ENCODE results near the gene TREX2.

TREX2 gene

DNA sequence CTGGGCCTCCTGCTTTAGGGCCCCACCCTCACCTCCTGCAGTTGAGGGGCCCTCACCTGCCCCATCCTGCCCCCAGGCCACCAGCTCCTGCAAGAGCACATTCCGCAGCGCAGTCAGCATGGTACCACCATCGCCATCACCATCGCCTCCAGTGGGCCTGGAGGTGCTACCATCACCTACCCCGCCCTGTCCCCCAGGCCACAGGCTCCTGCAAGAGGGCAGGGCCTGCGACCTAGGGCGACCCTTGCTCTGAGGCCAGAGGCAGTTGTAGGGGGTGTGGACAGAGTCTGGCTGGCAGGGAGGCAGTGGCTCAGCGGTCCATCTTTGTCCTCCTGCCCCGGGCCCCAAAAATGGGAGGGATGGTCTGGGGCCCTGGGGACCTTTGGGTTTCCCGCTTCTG lies 28.4 kb upstream of the TREX2 start:
- Histone ChIP-seq H3K27me3 (ENCODE audit: control insufficient read depth, insufficient read depth, low read length) (peaks cover 10% of the 10 kb centered on the region), H3K9ac (ENCODE audit: low read depth, low read length) (no peak overlapping the region), H3K36me3 (ENCODE audit: control insufficient read depth, insufficient read depth, low read length) (peaks cover 3% of the 10 kb centered on the region), H3K9me3 (ENCODE audit: control insufficient read depth, insufficient read depth, low read length) (peaks cover 5% of the 10 kb centered on the region), H3K4me1 (ENCODE audit: control insufficient read depth, insufficient read depth, low read length) (peaks cover 4% of the 10 kb centered on the region), H3K4me3 (ENCODE audit: low read depth, low read length) (no peak overlapping the region)

DNA sequence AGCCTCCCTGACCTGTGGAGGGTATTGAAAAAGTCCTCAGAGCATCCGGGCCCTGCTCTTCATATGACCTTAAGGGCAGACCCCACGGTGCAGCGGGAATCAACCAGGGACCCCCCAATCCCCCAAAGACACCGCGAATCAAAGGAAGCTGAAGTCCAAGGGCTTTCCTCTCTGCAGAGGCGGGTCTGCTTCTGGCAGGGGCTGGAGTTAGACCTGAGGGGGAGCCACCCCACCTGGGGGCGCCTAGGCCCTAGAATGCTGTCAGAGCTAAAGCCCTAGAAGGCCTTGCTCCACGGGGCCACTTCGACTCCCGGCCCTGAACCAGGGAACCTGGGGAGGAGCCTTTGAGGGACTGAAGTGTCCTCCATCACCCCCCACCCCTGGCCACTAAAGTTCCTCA lies 27.3 kb upstream of the TREX2 start:
- Histone ChIP-seq H3K9me3 (ENCODE audit: control insufficient read depth, insufficient read depth, low read length) (peaks cover 5% of the 10 kb centered on the region), H3K9ac (ENCODE audit: low read depth, low read length) (no peak overlapping the region), H3K4me1 (ENCODE audit: control insufficient read depth, insufficient read depth, low read length) (peaks cover 4% of the 10 kb centered on the region), H3K27me3 (ENCODE audit: control insufficient read depth, insufficient read depth, low read length) (peaks cover 10% of the 10 kb centered on the region), H3K36me3 (ENCODE audit: control insufficient read depth, insufficient read depth, low read length) (peaks cover 10% of the 10 kb centered on the region), H3K4me3 (ENCODE audit: low read depth, low read length) (no peak overlapping the region)

DNA sequence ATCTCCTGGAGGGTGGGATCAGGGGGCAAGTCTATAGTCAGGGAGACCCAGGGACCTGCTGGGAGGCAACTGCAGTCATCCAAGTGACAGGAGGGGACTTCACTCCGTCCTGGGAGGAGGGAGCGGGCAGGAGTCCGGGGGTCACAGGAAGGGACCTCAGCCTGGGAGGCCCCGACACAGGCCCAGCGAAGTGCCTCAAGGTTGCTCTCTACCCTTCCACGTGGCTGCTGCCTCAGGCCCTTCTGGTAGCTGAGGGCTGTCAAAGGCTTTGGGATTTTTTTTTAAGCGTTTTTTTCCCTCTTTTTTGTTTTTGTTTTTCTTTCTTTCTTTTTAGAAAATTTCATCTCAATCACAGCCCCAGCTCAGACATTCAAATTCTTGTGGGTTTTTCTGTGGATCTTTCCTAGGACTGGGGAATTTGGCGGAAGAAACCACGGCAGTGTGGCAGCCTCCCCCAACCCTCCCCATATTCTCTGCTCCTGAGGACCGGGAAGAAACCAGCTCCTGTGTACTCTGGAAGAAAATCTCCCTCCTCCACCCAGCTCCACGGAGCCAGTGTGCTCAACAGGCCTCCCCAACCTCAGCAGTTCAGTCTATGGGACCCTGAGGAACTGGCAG lies 25.9 kb upstream of the TREX2 start:
- no peak overlapping the region for H3K4me3 ChIP-seq (ENCODE audit: low read depth, low read length)
- no peak overlapping the region for H3K9ac ChIP-seq (ENCODE audit: low read depth, low read length)
- H3K36me3 ChIP-seq (ENCODE audit: control insufficient read depth, insufficient read depth, low read length), result peaks cover 18% of the 10 kb centered on the region
- H3K9me3 ChIP-seq (ENCODE audit: control insufficient read depth, insufficient read depth, low read length), result no peaks in the 10 kb centered on the region
- H3K4me1 ChIP-seq (ENCODE audit: control insufficient read depth, insufficient read depth, low read length), result no peaks in the 10 kb centered on the region
- H3K27me3 ChIP-seq (ENCODE audit: control insufficient read depth, insufficient read depth, low read length), result peaks cover 10% of the 10 kb centered on the region

DNA sequence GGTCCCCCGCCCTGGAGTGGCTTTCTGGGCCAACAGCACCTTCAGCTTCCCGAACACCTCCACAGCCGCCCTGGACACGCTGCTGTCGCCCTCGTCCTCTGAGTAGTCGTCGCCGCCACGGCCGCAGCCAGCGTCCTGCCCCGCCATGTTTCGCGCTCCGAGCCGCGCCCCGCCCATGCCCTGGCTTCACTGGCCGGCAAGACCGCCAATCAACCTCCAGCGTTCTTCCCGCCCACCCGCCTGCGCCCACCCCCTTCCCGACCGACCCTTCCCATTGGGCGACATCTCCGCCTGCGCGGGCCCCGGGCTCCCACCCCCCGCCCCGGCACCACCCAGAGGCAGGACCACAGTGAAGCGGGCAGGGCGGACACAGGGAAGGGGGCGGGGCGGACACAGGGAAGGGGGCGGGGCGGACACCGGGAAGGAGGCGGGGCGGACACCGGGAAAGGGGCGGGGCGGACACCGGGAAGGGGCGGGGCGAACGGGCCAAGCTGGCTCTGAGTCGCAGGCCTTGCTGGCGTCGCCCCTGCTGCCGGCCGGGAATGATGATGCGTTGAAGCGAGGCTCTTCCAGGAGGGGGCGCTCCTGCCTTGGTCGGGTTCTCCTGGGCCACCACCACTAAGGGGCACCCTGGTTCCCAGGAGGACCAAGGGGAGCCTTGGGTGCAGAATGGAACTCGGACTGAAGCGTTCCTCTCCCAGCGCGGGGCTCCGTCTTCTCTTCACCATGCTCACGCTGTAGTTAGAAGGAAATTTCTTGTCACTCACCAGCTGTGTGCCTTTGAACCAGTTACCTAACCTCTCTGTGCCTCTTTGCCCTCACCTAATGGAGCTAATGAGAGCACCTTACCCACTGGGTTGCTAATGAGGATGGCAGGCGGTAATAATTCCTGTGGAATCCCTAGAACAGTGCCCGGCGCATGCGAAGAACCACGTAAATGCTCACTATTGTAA lies 24.8 kb upstream of the TREX2 start, which contains the start of gene HAUS7:
TSS of gene HAUS7 (minus strand) at position 166 of the 953 bp plus-strand sequence. CDS start at position 147, 19 bp downstream.
- H3K27me3 ChIP-seq (ENCODE audit: control insufficient read depth, insufficient read depth, low read length), result peaks cover 5% of the 10 kb centered on the region
- H3K4me1 ChIP-seq (ENCODE audit: control insufficient read depth, insufficient read depth, low read length), result no peaks in the 10 kb centered on the region
- peak within 1 kb of the TSS; percentile 71 for H3K4me3 ChIP-seq (ENCODE audit: low read depth, low read length)
- H3K9ac ChIP-seq (ENCODE audit: low read depth, low read length), result peak within 1 kb of the TSS; percentile 54
- no peaks in the 10 kb centered on the region for H3K9me3 ChIP-seq (ENCODE audit: control insufficient read depth, insufficient read depth, low read length)
- peaks cover 18% of the 10 kb centered on the region for H3K36me3 ChIP-seq (ENCODE audit: control insufficient read depth, insufficient read depth, low read length)

DNA sequence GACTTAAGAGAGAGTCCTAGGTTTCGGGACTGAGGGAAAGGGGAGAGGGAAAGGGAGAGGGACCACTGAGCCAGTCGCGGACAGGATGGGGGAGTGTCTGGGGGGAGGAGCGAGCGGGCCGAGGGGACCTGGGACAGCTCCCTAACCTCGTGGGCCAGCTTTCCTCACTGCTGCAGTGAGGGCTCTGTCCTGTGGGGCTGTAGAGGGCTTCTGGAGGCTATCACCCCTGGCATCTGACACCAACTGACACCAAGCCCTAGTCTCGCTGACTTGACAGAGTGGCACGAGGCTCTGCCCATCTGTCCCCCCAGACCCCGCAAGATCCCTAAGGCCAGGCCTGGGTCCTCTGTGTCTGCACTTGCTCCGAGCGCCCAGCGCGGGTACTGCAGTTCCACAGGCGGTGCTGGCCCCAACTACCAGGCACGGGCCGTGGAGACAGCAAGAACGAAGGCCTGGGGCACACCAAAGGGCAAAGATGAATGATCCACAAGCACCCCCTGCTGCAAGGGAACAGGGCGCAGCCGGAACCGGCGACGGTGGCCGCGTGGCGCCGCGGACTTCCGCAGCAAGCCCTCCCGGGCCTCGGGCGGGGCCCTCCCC lies 24.1 kb upstream of the TREX2 start:
- H3K4me1 ChIP-seq (ENCODE audit: control insufficient read depth, insufficient read depth, low read length), result no peaks in the 10 kb centered on the region
- peak overlapping the region; percentile 54 for H3K9ac ChIP-seq (ENCODE audit: low read depth, low read length)
- H3K4me3 ChIP-seq (ENCODE audit: low read depth, low read length), result peak overlapping the region; percentile 71
- no peaks in the 10 kb centered on the region for H3K9me3 ChIP-seq (ENCODE audit: control insufficient read depth, insufficient read depth, low read length)
- H3K36me3 ChIP-seq (ENCODE audit: control insufficient read depth, insufficient read depth, low read length), result peaks cover 18% of the 10 kb centered on the region
- no peaks in the 10 kb centered on the region for H3K27me3 ChIP-seq (ENCODE audit: control insufficient read depth, insufficient read depth, low read length)

DNA sequence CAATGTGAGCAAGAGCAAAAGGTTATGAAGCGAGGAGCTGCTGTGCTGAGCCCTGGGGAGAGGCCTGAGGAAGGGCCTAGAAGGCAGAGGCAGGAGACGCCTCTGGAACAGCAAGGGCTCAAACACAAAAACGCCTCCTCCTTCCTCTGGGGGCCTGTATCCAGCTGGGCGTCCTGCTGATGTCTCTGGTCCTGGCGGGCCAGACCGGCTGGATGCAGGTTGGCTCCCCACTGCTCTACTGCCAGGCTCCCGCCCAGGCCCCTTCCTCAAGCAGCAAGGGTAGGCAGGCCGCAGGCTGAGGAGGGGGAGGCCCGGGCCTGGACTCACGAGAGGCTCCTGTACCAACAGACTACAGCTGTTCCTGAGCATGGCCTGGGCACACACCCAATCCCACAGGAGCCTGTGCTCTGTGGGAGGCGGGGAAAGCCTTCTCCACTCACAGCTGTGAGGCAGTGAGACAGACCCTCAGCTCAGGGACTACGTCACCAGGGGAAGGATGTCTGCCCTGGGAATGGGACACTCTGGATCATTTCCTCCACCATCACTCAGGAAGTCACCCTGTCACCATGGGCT lies 22.2 kb upstream of the TREX2 start:
- H3K4me3 ChIP-seq (ENCODE audit: low read depth, low read length), result no peak overlapping the region
- no peaks in the 10 kb centered on the region for H3K27me3 ChIP-seq (ENCODE audit: control insufficient read depth, insufficient read depth, low read length)
- H3K9me3 ChIP-seq (ENCODE audit: control insufficient read depth, insufficient read depth, low read length), result no peaks in the 10 kb centered on the region
- no peaks in the 10 kb centered on the region for H3K4me1 ChIP-seq (ENCODE audit: control insufficient read depth, insufficient read depth, low read length)
- no peak overlapping the region for H3K9ac ChIP-seq (ENCODE audit: low read depth, low read length)
- peaks cover 24% of the 10 kb centered on the region for H3K36me3 ChIP-seq (ENCODE audit: control insufficient read depth, insufficient read depth, low read length)

DNA sequence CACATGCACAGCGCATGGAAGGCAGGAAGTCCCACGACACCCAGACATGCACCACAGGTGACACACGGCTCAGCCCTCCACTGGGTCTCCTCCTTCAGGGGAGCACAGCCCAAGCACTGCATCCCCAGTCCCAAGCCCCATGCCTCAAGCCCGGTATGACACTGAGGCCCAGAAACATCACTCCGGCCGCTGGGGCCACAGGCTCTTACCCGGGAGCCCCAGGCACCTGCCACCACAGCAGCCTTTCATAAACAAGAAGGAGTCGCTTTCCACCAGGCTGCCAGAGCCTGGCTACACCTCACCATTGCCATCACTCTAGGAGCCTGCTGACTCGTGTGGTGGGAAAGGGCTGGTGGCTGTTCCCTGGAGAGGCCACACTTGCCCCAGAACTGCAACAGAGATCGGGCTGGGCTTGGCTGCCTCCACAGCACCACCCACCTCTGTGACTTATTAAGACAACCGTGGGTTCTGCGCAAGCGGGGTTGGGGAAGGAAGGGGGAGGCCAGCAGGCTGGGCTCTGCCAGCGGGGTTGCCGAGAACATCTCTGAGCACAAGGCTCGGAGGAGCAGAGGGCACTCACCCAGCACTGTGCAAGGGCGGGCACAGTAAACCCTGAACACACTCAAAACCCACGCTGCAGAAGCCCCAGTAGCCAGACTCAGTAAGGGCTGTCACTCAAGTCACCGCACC lies 20.0 kb upstream of the TREX2 start:
- H3K9me3 ChIP-seq (ENCODE audit: control insufficient read depth, insufficient read depth, low read length), result no peaks in the 10 kb centered on the region
- H3K27me3 ChIP-seq (ENCODE audit: control insufficient read depth, insufficient read depth, low read length), result no peaks in the 10 kb centered on the region
- no peak overlapping the region for H3K4me3 ChIP-seq (ENCODE audit: low read depth, low read length)
- H3K9ac ChIP-seq (ENCODE audit: low read depth, low read length), result no peak overlapping the region
- H3K36me3 ChIP-seq (ENCODE audit: control insufficient read depth, insufficient read depth, low read length), result peaks cover 31% of the 10 kb centered on the region
- H3K4me1 ChIP-seq (ENCODE audit: control insufficient read depth, insufficient read depth, low read length), result no peaks in the 10 kb centered on the region

DNA sequence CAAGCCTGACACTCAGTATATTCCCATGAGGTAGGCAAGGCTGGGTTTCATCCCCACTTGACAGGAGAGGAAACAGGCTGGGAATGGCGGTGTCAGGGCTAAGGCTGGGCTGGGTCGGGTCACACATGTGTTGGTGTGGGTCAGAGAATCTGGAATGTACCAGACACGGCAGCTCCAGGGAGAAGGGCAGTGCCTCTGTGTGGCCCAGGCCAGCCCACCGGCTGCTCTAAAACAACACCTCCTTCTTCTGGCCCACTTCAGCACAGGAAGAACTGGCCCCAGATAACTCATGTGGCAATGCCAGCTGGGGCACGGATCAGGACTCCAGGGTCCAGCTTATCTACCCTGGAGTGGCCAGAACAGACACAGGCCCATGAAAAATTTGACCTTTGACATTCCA lies 18.3 kb upstream of the TREX2 start:
- Histone ChIP-seq H3K4me3 (ENCODE audit: low read depth, low read length) (no peak overlapping the region), H3K36me3 (ENCODE audit: control insufficient read depth, insufficient read depth, low read length) (peaks cover 28% of the 10 kb centered on the region), H3K9ac (ENCODE audit: low read depth, low read length) (no peak overlapping the region), H3K9me3 (ENCODE audit: control insufficient read depth, insufficient read depth, low read length) (no peaks in the 10 kb centered on the region), H3K4me1 (ENCODE audit: control insufficient read depth, insufficient read depth, low read length) (no peaks in the 10 kb centered on the region), H3K27me3 (ENCODE audit: control insufficient read depth, insufficient read depth, low read length) (no peaks in the 10 kb centered on the region)

DNA sequence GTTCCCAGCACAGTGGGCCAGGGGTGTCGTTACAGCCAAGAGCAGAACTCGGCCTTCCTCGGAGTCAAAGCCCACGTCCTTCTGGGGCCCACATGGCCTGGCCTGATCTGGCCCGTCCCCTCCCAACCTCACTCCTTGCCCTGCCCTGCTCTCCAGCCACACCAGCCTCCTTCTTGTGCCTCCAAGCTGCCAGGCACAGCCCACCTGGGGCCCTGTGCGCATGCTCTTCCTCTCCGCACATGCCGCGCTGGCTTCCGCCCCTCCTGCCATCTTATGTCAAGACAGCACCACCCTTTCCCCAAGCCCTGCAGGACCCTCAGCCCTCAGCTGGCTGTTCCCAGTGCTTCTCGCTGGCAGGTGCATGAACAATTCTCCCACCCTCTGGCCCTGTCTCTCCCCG lies 17.7 kb upstream of the TREX2 start:
- Histone ChIP-seq H3K36me3 (ENCODE audit: control insufficient read depth, insufficient read depth, low read length) (peaks cover 25% of the 10 kb centered on the region), H3K27me3 (ENCODE audit: control insufficient read depth, insufficient read depth, low read length) (no peaks in the 10 kb centered on the region), H3K9me3 (ENCODE audit: control insufficient read depth, insufficient read depth, low read length) (no peaks in the 10 kb centered on the region), H3K9ac (ENCODE audit: low read depth, low read length) (no peak overlapping the region), H3K4me3 (ENCODE audit: low read depth, low read length) (no peak overlapping the region), H3K4me1 (ENCODE audit: control insufficient read depth, insufficient read depth, low read length) (no peaks in the 10 kb centered on the region)

DNA sequence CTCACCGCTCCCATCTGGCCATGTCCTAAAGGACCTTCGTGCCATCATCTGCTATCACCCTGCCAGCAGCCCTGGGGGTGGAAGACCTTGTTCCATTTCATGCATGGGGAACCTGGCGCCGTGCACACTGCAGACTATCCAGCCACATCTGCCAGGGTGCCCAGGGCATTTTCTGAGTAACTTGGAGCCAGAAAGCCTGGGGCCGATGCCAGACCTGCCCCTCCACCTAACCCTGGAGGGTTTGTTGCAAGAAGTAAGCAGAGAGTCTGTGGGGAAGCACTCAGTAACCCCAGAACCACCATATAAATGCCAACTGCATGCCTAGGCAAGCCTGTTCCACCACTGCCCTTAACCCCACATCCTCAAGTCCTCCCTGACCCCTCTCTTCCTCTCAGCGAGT lies 17.2 kb upstream of the TREX2 start:
- H3K27me3 ChIP-seq (ENCODE audit: control insufficient read depth, insufficient read depth, low read length), result no peaks in the 10 kb centered on the region
- peaks cover 20% of the 10 kb centered on the region for H3K36me3 ChIP-seq (ENCODE audit: control insufficient read depth, insufficient read depth, low read length)
- no peaks in the 10 kb centered on the region for H3K9me3 ChIP-seq (ENCODE audit: control insufficient read depth, insufficient read depth, low read length)
- no peak overlapping the region for H3K4me3 ChIP-seq (ENCODE audit: low read depth, low read length)
- H3K9ac ChIP-seq (ENCODE audit: low read depth, low read length), result no peak overlapping the region
- H3K4me1 ChIP-seq (ENCODE audit: control insufficient read depth, insufficient read depth, low read length), result no peaks in the 10 kb centered on the region

DNA sequence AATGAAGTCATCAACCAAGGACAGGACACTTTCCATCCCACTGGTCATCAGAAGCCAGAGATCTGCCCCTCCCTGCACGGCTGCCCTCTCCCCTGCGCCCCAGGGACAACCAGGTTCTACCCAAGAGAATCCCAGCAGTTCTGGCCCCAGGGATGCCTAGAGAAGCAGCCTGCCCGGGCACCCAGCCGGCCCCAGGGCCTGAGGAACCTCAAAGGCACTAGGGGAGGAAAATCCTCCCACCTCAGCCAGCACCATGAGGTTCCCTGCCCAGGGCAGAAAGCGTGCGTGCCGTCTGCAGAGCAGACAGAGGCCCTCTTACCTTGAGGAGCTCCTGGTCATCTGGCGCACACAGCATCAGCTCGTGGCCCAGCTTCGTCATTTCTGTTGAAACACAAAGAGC lies 16.4 kb upstream of the TREX2 start:
- H3K9ac ChIP-seq (ENCODE audit: low read depth, low read length), result no peak overlapping the region
- H3K4me3 ChIP-seq (ENCODE audit: low read depth, low read length), result no peak overlapping the region
- peaks cover 17% of the 10 kb centered on the region for H3K36me3 ChIP-seq (ENCODE audit: control insufficient read depth, insufficient read depth, low read length)
- H3K27me3 ChIP-seq (ENCODE audit: control insufficient read depth, insufficient read depth, low read length), result no peaks in the 10 kb centered on the region
- no peaks in the 10 kb centered on the region for H3K9me3 ChIP-seq (ENCODE audit: control insufficient read depth, insufficient read depth, low read length)
- H3K4me1 ChIP-seq (ENCODE audit: control insufficient read depth, insufficient read depth, low read length), result no peaks in the 10 kb centered on the region
